GM10266 (cell line): Measurements from ENCODE around the gene BHLHE40.

Experiments
- DNase-seq: peaks from one replicate; pipeline ENCODE4 v3.0.0; 2012; ENCODE audit errors: extremely low spot score
- TF ChIP-seq, protein P1 (sequence below): IDR thresholded peaks from 2 replicates; pipeline ENCODE4 v1.5.1; 2012; ENCODE audit warnings: mild to moderate bottlenecking, low read depth; ENCODE audit not compliant: control insufficient read depth, insufficient read depth; ENCODE audit errors: missing control alignments

BHLHE40 gene

GRCh38 chr3:4990069-4990468 lies 10.8 kb downstream of the BHLHE40 start:
- TF ChIP-seq, protein P1, sequence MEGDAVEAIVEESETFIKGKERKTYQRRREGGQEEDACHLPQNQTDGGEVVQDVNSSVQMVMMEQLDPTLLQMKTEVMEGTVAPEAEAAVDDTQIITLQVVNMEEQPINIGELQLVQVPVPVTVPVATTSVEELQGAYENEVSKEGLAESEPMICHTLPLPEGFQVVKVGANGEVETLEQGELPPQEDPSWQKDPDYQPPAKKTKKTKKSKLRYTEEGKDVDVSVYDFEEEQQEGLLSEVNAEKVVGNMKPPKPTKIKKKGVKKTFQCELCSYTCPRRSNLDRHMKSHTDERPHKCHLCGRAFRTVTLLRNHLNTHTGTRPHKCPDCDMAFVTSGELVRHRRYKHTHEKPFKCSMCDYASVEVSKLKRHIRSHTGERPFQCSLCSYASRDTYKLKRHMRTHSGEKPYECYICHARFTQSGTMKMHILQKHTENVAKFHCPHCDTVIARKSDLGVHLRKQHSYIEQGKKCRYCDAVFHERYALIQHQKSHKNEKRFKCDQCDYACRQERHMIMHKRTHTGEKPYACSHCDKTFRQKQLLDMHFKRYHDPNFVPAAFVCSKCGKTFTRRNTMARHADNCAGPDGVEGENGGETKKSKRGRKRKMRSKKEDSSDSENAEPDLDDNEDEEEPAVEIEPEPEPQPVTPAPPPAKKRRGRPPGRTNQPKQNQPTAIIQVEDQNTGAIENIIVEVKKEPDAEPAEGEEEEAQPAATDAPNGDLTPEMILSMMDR, result no peak
- DNase-seq, result no peak

DNA sequence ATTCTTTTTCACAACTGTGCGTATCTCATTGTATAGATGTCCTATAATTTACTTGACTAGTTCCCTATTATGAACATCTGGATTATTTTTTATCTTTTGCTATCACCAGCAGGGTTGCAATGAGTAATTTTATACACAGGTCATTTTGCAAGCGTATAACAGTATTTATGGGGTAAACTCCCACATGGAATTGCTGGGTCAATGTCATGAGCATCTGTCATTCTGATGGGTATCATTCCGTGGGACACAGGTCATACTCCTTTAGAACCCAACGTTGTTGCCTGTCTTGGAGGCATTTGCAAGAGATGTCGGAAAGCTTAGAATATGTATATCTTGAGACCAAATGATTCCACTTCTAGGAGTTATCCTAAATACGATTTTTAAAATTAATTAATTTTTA lies 12.9 kb downstream of the BHLHE40 start:
- no peak for DNase-seq

DNA sequence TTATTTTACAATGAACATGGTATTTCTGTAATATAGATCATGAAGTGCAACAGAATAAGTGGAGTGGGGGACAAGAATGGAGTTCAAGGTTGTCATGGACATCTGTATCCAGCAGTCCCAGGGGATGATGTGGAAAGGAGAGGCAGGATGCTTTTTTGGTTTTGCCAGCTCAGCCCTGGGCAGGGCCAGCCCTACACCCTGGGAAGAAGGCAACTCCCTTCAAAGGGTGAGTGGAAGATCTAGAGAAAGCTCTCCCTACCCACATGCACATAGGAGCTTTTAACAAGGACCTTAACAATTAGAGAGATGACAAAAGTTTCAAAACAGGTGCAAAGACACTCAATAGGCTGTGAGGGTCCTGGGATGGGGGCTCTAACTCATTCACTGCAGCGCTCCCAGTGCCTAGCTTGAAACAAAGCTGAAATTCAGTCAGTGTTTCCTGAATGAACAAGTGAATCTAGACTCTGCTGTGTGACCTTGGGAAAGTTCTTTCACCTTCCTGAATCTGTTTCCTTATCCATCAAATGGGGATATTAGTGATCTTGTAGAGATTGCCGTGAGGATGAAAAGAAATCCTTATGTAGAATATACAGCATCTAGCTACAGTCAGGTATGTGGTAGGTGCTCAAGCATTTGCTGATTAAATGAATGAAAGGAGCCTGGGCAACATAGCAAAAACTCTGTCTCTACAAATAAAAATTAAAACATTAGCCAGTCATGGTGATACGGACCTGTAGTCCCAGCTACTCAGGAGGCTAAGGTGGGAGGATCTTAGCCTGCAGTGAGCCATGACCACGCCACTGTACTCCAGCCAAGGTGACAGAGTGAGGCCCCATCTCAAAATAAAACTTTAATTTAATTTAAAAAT lies 14.3 kb downstream of the BHLHE40 start:
- TF ChIP-seq, protein P1, result no peak
- no peak for DNase-seq

More for the DNA sequence above, 12.9 kb downstream of the BHLHE40 start:
- TF ChIP-seq, protein P1, result no peak

DNA sequence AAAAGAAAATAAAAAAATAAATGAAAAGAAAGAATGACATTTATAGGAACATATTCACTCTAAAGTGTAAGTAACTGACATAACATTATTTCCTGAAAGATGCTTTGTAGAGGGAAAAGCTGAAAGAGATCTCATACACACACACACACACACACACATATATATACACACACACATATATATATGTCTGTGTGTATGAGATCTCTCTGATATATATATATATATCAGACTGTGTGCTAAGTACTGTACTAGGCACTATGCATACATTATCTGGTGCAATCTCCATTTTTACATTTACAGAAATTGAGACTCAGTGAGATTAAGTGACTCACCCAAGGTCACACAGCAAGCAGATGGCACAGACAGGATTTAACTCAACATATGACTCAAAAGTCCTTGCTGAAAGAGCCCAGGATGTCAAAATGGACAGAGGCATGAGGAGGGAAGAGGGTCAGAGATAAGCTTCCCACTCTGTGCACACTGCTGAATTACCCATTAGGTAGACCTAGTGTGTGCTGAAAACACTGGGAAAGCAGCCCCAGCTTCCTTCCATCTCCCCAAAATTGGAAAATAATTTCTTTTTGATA lies 15.0 kb downstream of the BHLHE40 start:
- DNase-seq, result no peak

DNA sequence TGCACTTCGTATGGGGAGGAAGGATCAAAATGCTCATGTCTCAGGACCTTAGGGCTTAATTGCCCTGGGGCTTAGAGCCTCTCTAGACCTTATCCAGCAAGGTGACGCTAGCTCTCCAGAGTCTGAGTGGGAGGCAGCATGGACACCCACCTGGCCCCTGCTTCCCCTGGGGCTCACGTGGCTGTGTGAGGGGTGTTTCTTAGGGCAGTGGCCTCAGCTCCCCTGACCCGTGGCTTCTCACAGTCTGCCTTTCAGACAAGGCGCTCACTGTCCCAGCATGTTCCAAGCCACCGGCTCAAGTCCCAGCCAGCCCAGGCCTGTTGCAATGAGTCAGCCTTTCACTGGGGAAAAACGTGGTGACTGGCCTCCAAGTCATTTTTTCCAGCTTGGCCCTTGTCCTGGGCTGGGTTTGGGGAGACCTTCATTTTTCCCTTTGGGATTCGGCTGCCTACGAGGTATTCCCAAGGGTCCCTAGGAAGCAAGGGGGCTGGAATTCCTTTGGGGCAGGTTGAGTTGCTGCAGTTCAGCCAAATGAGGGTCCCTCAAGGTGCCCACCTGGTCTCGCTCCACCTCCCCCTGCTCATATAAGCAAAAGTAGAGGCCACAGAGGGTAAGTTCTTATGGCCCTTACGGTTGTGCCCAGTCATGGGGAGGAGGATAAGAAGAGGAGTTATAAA lies 15.7 kb downstream of the BHLHE40 start:
- TF ChIP-seq, protein P1, result no peak
- DNase-seq, result no peak

More for the DNA sequence above, 15.0 kb downstream of the BHLHE40 start:
- TF ChIP-seq, protein P1, result no peak

GRCh38 chr3:4995500-4996053 lies 16.3 kb downstream of the BHLHE40 start:
- no peak for DNase-seq

More at GRCh38 chr3:4995500-4996053, 16.3 kb downstream of the BHLHE40 start:
- TF ChIP-seq, protein P1, result no peak
